H1 (cell line): Measurements from ENCODE around the gene SLCO4A1. TPM values are rescaled to one million over a fixed set of nuclear protein-coding genes. Genes with fewer than 3 reads are reported as not detected.

Experiments used
- CTCF ChIA-PET: fragments of 300-600 bp; sonication (Branson Sonifier 250); formaldehyde crosslinking; loops from one replicate; lab custom pipeline; 2021; ENCODE audit not compliant: partially characterized antibody; lab: Charles Lee
- POLR2A ChIA-PET: fragments of 300-600 bp; sonication (Branson Sonifier 250); formaldehyde crosslinking; loops from one replicate; lab custom pipeline; 2021; ENCODE audit warnings: inconsistent platforms; ENCODE audit not compliant: partially characterized antibody; lab: Charles Lee
- DNase-seq, 2 experiments: peaks; one replicate each; pipeline versions ENCODE4 v3.0.0 to v3.0.0-alpha.2; 2010 to 2022; ENCODE audit warnings: low spot score in 2 of 2, low read depth in 1 of 2, mixed read lengths in 1 of 2
- FAIRE-seq: peaks from 2 replicates; lab custom pipeline; 2011; peaks lifted over from hg19 to GRCh38; lab: Jason Lieb, UNC
- H2AFZ ChIP-seq: 2 replicates; pipeline ENCODE4 v1.8.1; 2012; ENCODE audit warnings: low read length, inconsistent platforms
- H2AK5ac ChIP-seq: 2 replicates; pipeline ENCODE4 v1.6.1; 2013; ENCODE audit warnings: low read depth, low read length
- H2BK120ac ChIP-seq: replicated peaks from 2 replicates; pipeline ENCODE3; 2013; ENCODE audit warnings: low read depth, low read length, inconsistent platforms
- H2BK12ac ChIP-seq: 2 replicates; pipeline ENCODE4 v1.6.1; 2013; ENCODE audit warnings: low read depth, low read length
- H2BK15ac ChIP-seq: 2 replicates; pipeline ENCODE4 v1.6.1; 2013; ENCODE audit warnings: low read length
- H2BK20ac ChIP-seq: 2 replicates; pipeline ENCODE4 v1.6.1; 2013; ENCODE audit warnings: low read length
- H2BK5ac ChIP-seq: 2 replicates; pipeline ENCODE4 v1.6.1; 2013; ENCODE audit warnings: low read depth, low read length
- H3K14ac ChIP-seq: 2 replicates; pipeline ENCODE4 v1.6.1; 2013; ENCODE audit warnings: inconsistent platforms; ENCODE audit not compliant: insufficient read length
- H3K18ac ChIP-seq: 2 replicates; pipeline ENCODE4 v1.6.1; 2013; ENCODE audit warnings: low read length; ENCODE audit errors: extremely low read depth
- H3K23ac ChIP-seq: 2 replicates; pipeline ENCODE4 v1.6.1; 2013; ENCODE audit warnings: inconsistent platforms; ENCODE audit not compliant: insufficient read length
- H3K23me2 ChIP-seq: 2 replicates; pipeline ENCODE4 v1.6.1; 2013; ENCODE audit warnings: low read depth, low read length
- H3K27ac ChIP-seq: 2 replicates; pipeline ENCODE4 v1.6.1; 2011; ENCODE audit warnings: low read depth, low read length, inconsistent platforms
- H3K27me3 ChIP-seq, 4 experiments: replicated peaks in 1 of 4; 1 replicate in 1 of 4; 2 replicates in 3 of 4; pipeline versions ENCODE4 v1.6.1 to v1.8.1; 2011 to 2013; ENCODE audit warnings: low read length in 3 of 4, mild to moderate bottlenecking in 3 of 4, inconsistent platforms in 2 of 4, mixed read lengths in 2 of 4, moderate library complexity in 1 of 4; ENCODE audit not compliant: control insufficient read depth in 3 of 4, insufficient read depth in 3 of 4; ENCODE audit errors: extremely low read depth in 1 of 4
- H3K36me3 ChIP-seq, 4 experiments: 2 replicates each; pipeline versions ENCODE4 v1.6.1 to v1.8.1; 2011 to 2013; ENCODE audit warnings: mild to moderate bottlenecking in 4 of 4, low read length in 3 of 4, moderate library complexity in 2 of 4, control low read depth in 1 of 4, inconsistent platforms in 1 of 4; ENCODE audit not compliant: insufficient read depth in 4 of 4, control insufficient read depth in 2 of 4
- H3K4ac ChIP-seq: replicated peaks from 2 replicates; pipeline ENCODE3; 2013; ENCODE audit warnings: low read length, low read depth, mixed read lengths, inconsistent platforms; ENCODE audit not compliant: insufficient read length
- H3K4me1 ChIP-seq, 4 experiments: replicated peaks in 1 of 4; 1 replicate in 1 of 4; 2 replicates in 3 of 4; pipeline versions ENCODE4 v1.6.1 to v1.8.1; 2011 to 2013; ENCODE audit warnings: low read length in 3 of 4, inconsistent platforms in 2 of 4, mixed read lengths in 1 of 4; ENCODE audit not compliant: insufficient read depth in 4 of 4, control insufficient read depth in 3 of 4
- H3K4me2 ChIP-seq, 2 experiments: 2 replicates each; pipeline versions ENCODE4 v1.6.1 to v1.8.1; 2011 to 2013; ENCODE audit warnings: low read depth in 2 of 2, low read length in 2 of 2, control low read depth in 1 of 2, inconsistent platforms in 1 of 2, mild to moderate bottlenecking in 1 of 2; ENCODE audit not compliant: insufficient read depth in 1 of 2
- H3K4me3 ChIP-seq, 4 experiments: fragments of 200-600, 300-600 bp in 1 of 4; sonication (generic), shearing (Covaris generic), sonication (Bioruptor Twin) in 1 of 4; 2 replicates each; pipeline versions ENCODE4 v1.5.1 to v1.8.1; 2011 to 2016; ENCODE audit warnings: low read length in 4 of 4, low read depth in 3 of 4, control low read depth in 2 of 4, inconsistent platforms in 2 of 4, mild to moderate bottlenecking in 2 of 4, mixed read lengths in 1 of 4, moderate library complexity in 1 of 4; ENCODE audit not compliant: insufficient read depth in 2 of 4; ENCODE audit errors: extremely low read depth in 1 of 4
- H3K56ac ChIP-seq: replicated peaks from 2 replicates; pipeline ENCODE3; 2013; ENCODE audit warnings: low read depth, mild to moderate bottlenecking, mixed read lengths, low read length, inconsistent platforms; ENCODE audit not compliant: insufficient read length
- H3K79me1 ChIP-seq: 2 replicates; pipeline ENCODE4 v1.6.1; 2013; ENCODE audit warnings: low read depth, low read length, control low read depth
- H3K79me2 ChIP-seq, 2 experiments: 2 replicates each; pipeline versions ENCODE4 v1.6.1 to v1.8.1; 2012 to 2013; ENCODE audit warnings: low read length in 2 of 2, mild to moderate bottlenecking in 2 of 2, inconsistent platforms in 1 of 2; ENCODE audit not compliant: insufficient read depth in 2 of 2, control insufficient read depth in 1 of 2
- H3K9ac ChIP-seq, 4 experiments: replicated peaks in 1 of 4; 1 replicate in 1 of 4; 2 replicates in 3 of 4; pipeline versions ENCODE4 v1.6.1 to v1.8.1; 2011 to 2013; ENCODE audit warnings: low read depth in 3 of 4, low read length in 3 of 4, control low read depth in 2 of 4, mild to moderate bottlenecking in 2 of 4, moderate library complexity in 2 of 4, inconsistent platforms in 1 of 4; ENCODE audit errors: extremely low read depth in 1 of 4
- H3K9me3 ChIP-seq, 2 experiments: 2 replicates each; pipeline versions ENCODE4 v1.6.1 to v1.8.1; 2012 to 2013; ENCODE audit warnings: mild to moderate bottlenecking in 2 of 2, moderate library complexity in 2 of 2, control low read depth in 1 of 2, inconsistent platforms in 1 of 2, low read depth in 1 of 2, low read length in 1 of 2, mixed read lengths in 1 of 2; ENCODE audit not compliant: insufficient read depth in 2 of 2
- H4K20me1 ChIP-seq, 2 experiments: replicated peaks in 1 of 2; 2 replicates each; pipeline versions ENCODE3 to v1.8.1; 2011 to 2013; ENCODE audit warnings: inconsistent platforms in 2 of 2, low read length in 2 of 2, mild to moderate bottlenecking in 1 of 2; ENCODE audit not compliant: insufficient read depth in 2 of 2, control insufficient read depth in 1 of 2
- H4K5ac ChIP-seq: 2 replicates; pipeline ENCODE4 v1.6.1; 2013; ENCODE audit warnings: low read length, low read depth, mixed read lengths, inconsistent platforms; ENCODE audit not compliant: insufficient read length
- H4K8ac ChIP-seq: 2 replicates; pipeline ENCODE4 v1.8.0; 2013; ENCODE audit warnings: mild to moderate bottlenecking, moderate library complexity, low read length, inconsistent platforms; ENCODE audit not compliant: insufficient read depth; ENCODE audit errors: extremely low read depth
- H4K91ac ChIP-seq: replicated peaks from 2 replicates; pipeline ENCODE3; 2013; ENCODE audit warnings: low read length, mixed read lengths, inconsistent platforms; ENCODE audit not compliant: insufficient read length
- ATF2 ChIP-seq: IDR thresholded peaks from 2 replicates; pipeline ENCODE4 v1.6.1; 2012; ENCODE audit warnings: low read length, inconsistent platforms
- BCL11A ChIP-seq, 2 experiments: IDR thresholded peaks; one replicate each; pipeline ENCODE4 v1.6.1; 2011; ENCODE audit warnings: low read depth in 2 of 2, low read length in 2 of 2, mild to moderate bottlenecking in 2 of 2
- CBX5 ChIP-seq: fragments of 300-800, 300-1000 bp; sonication (generic); IDR thresholded peaks from 2 replicates; pipeline ENCODE4 v1.7.1; 2016; ENCODE audit warnings: antibody characterized with exemption, low read length, low read depth
- E2F6 ChIP-seq: IDR thresholded peaks from 2 replicates; pipeline ENCODE4 v1.6.1; 2012; ENCODE audit warnings: inconsistent platforms
- GTF2F1 ChIP-seq: IDR thresholded peaks from 2 replicates; pipeline ENCODE4 v1.6.1; 2012; ENCODE audit warnings: low read depth, low read length, improper control_type of control experiment, borderline replicate concordance
- NANOG ChIP-seq: IDR thresholded peaks from 2 replicates; pipeline ENCODE4 v1.6.1; 2011; ENCODE audit warnings: low read length, low read depth, mild to moderate bottlenecking, inconsistent platforms; ENCODE audit not compliant: insufficient read depth, poor library complexity, severe bottlenecking
- POLR2A ChIP-seq, 2 experiments: IDR thresholded peaks; 1 replicate in 1 of 2; 2 replicates in 1 of 2; pipeline ENCODE4 v1.6.1; 2011; ENCODE audit warnings: low read depth in 2 of 2, low read length in 2 of 2, mild to moderate bottlenecking in 2 of 2; ENCODE audit errors: control extremely low read depth in 1 of 2
- RAD21 ChIP-seq, 2 experiments: IDR thresholded peaks in 1 of 2; conservative IDR thresholded peaks in 1 of 2; 2 replicates each; pipeline ENCODE4 v1.6.1; 2011; ENCODE audit warnings: low read depth in 2 of 2, low read length in 2 of 2, improper control_type of control experiment in 1 of 2, inconsistent platforms in 1 of 2, mild to moderate bottlenecking in 1 of 2, moderate library complexity in 1 of 2
- YY1 ChIP-seq: IDR thresholded peaks from 2 replicates; pipeline ENCODE4 v1.6.1; 2011; ENCODE audit warnings: low read depth, mild to moderate bottlenecking, low read length
- WGBS, 2 experiments: shearing (Covaris generic) in 1 of 2; methylation state at CpG; one replicate each; pipeline versions ENCODE4 v1.1.6 to v1.1.7; 2013 to 2015; ENCODE audit warnings: low lambda C conversion rate in 2 of 2, mixed read lengths in 2 of 2, inconsistent platforms in 1 of 2, low coverage in 1 of 2, missing lambda C conversion rate in 1 of 2; ENCODE audit not compliant: insufficient replicate concordance in 2 of 2, insufficient coverage in 1 of 2, insufficient read length in 1 of 2; ENCODE audit errors: extremely low coverage in 1 of 2, missing lambda C conversion rate in 1 of 2; 5-methylcytosine and 5-hydroxymethylcytosine counted together
- polyA plus RNA-seq, 7 experiments: library from polyadenylated mRNA; depleted of rRNA in 3 of 7; stranded (reverse) in 5 of 7; unstranded in 2 of 7; fragments of >200 nt in 5 of 7; fragments of 200-250 nt in 2 of 7; gene quantifications; 1 replicate in 5 of 7; 2 replicates in 1 of 7; 4 replicates in 1 of 7; pipeline versions ENCODE4 v1.2.1 to v1.2.3, GENCODE V29; 2011 to 2013; ENCODE audit warnings: missing spikeins in 2 of 7, mixed read lengths in 2 of 7
- total RNA-seq: library from RNA; stranded (reverse); fragmentation: NEBNext Ultra II Directional; extraction: Animal tissue kit (Norgen Biotek cat#: 25700); gene quantifications from 2 replicates; pipeline ENCODE4 v1.2.1, GENCODE V29; 2021

The SLCO4A1 gene
- total and polyA plus RNA-seq, 2 of the 8 experiments (the other 6 are each of a cell fraction or from before 2014, with no cell fraction given), result 10.5 to 18.5 TPM

- FAIRE-seq (no peak), DNase-seq (no peak)
- no peak overlapping the region for H3K4ac ChIP-seq
- ChIA-PET CTCF (interaction anchor here (0.8 to 2.6 kb wide), 14 partner anchors 8 to 130 kb away, joined by 3 to 23 read pairs (median 5); partner anchors contain the start of gene NTSR1), POLR2A (interaction anchor here (0.7 to 1.4 kb wide), 3 partner anchors 9 to 129 kb away, joined by 3 read pairs; no protein-coding TSS in a partner anchor)
- no peak overlapping the region for H3K14ac ChIP-seq
- H2BK15ac ChIP-seq, result no peak overlapping the region
- H3K4me2 ChIP-seq, result no peak overlapping the region
- H3K27ac ChIP-seq, result no peak overlapping the region
- peaks cover 0 to 1% of the 10 kb centered on the region in 2 experiments for H4K20me1 ChIP-seq
- 75% methylated on average over 26 of the region's 27 CpGs; no CpG with 5 or more reads in 1 of the 2 experiments for WGBS, 2 experiments
- no peaks in the 10 kb centered on the region; a peak in 1 of 7 replicates for H3K27me3 ChIP-seq
- no peak overlapping the region for H3K23ac ChIP-seq
- no peak overlapping the region for H2BK5ac ChIP-seq
- H3K9me3 ChIP-seq, result 0 out of 4 replicates have a peak, but pooled peaks cover 0 to 1% of the 10 kb centered on the region in 2 experiments
- H3K79me1 ChIP-seq, result no peaks in the 10 kb centered on the region
- H2BK120ac ChIP-seq, result no peak overlapping the region
- H2BK12ac ChIP-seq, result no peak overlapping the region
- H3K9ac ChIP-seq, result no peak overlapping the region
- no peak overlapping the region for H3K4me3 ChIP-seq
- no peak overlapping the region for H4K5ac ChIP-seq
- H2AFZ ChIP-seq, result no peak overlapping the region
- no peaks in the 10 kb centered on the region for H3K79me2 ChIP-seq
- H3K23me2 ChIP-seq, result no peaks in the 10 kb centered on the region
- H3K56ac ChIP-seq, result no peak overlapping the region
- peaks cover 0 to 3% (median 0%) of the 10 kb centered on the region in 4 experiments; a peak in 2 of 7 replicates for H3K4me1 ChIP-seq
- no peak overlapping the region; the same call in 1 of the 2 replicates for H3K18ac ChIP-seq
- H2BK20ac ChIP-seq, result no peak overlapping the region
- H4K91ac ChIP-seq, result no peak overlapping the region
- H4K8ac ChIP-seq, result no peak overlapping the region; the same call in 1 of the 2 replicates
- H2AK5ac ChIP-seq, result no peak overlapping the region
- no peaks in the 10 kb centered on the region for H3K36me3 ChIP-seq
- TF ChIP-seq NANOG (no peak), POLR2A (IDR thresholded peaks at IDR 0.05; ENCODE audit: control extremely low read depth in 1 of 2, low read depth in 2 of 2, low read length in 2 of 2) (no peak), ATF2 (no peak), BCL11A (IDR thresholded peaks at IDR 0.05; ENCODE audit: low read depth in 2 of 2, low read length in 2 of 2) (no peak), CBX5 (no peak), E2F6 (no peak), RAD21 (IDR thresholded peaks at IDR 0.05 in 1 of 2, conservative IDR thresholded peaks at IDR 0.05 in 1 of 2; ENCODE audit: low read depth in 2 of 2, low read length in 2 of 2) (no peak), YY1 (no peak), GTF2F1 (no peak)
Observed at GRCh38 chr20:62685781-62686555, 43.7 kb downstream of the SLCO4A1 start.
